Activated B cell treated with CpG ODN at 0.5 μM for 24 hours (primary cell): ENCODE measurements around the gene MGAT3. TPM values are rescaled to one million over a fixed set of nuclear protein-coding genes. Genes with fewer than 3 reads are reported as not detected.

ENCODE experiments used
- ATAC-seq: fragments of 200-7000 bp; cut with Tn5 transposase; one replicate; pipeline ENCODE4 v1.10.0; 2021; ENCODE audit warnings: low read depth, mild to moderate bottlenecking, moderate library complexity
- CTCF ChIA-PET: fragments of 350-600 bp; sonication (Branson Sonifier 250); formaldehyde crosslinking; loops from one replicate; lab custom pipeline; 2021; ENCODE audit warnings: antibody characterized with exemption; lab: Charles Lee
- POLR2A ChIA-PET: fragments of 350-600 bp; sonication (Branson Sonifier 250); formaldehyde crosslinking; loops from one replicate; lab custom pipeline; 2021; ENCODE audit warnings: antibody characterized with exemption; lab: Charles Lee
- DNase-seq: peaks from one replicate; pipeline ENCODE4 v3.0.0; 2022
- H3K27ac Mint-ChIP-seq: one replicate; pipeline ENCODE4 v1.8.0; 2020; ENCODE audit warnings: mixed read lengths
- H3K27me3 Mint-ChIP-seq: one replicate; pipeline ENCODE4 v1.8.0; 2021; ENCODE audit warnings: mixed read lengths
- H3K36me3 Mint-ChIP-seq: one replicate; pipeline ENCODE4 v1.8.0; 2021; ENCODE audit warnings: low read depth, mixed read lengths
- H3K4me1 Mint-ChIP-seq: one replicate; pipeline ENCODE4 v1.8.0; 2021; ENCODE audit warnings: mixed read lengths
- H3K4me3 Mint-ChIP-seq: one replicate; pipeline ENCODE4 v1.8.0; 2020; ENCODE audit warnings: mild to moderate bottlenecking, mixed read lengths
- H3K9me3 Mint-ChIP-seq: one replicate; pipeline ENCODE4 v1.8.0; 2020; ENCODE audit warnings: mixed read lengths
- CTCF ChIP-seq: fragments of 200-600 bp; IDR thresholded peaks from one replicate; pipeline ENCODE4 v1.8.0; 2022; ENCODE audit warnings: antibody characterized with exemption, mild to moderate bottlenecking
- intact Hi-C: fragments of 100-400 bp; cut with micrococcal nuclease; formaldehyde crosslinking; loops from one replicate; pipeline ENCODE4 v1.15.1; 2024
- total RNA-seq: library from RNA; stranded (reverse); gene quantifications from 2 replicates; pipeline ENCODE4 v1.2.3, GENCODE V29; 2022

Gene MGAT3
- total RNA-seq, 1 donor from 2014 or later = 43.4 TPM

- no peak for TF ChIP-seq CTCF
- intact Hi-C loops = no loop called here
- POLR2A ChIA-PET = no interaction called here
- Mint-ChIP-seq H3K27ac (no peak overlapping the region), H3K4me1 (peaks cover 23% of the 10 kb centered on the region), H3K9me3 (no peaks in the 10 kb centered on the region), H3K27me3 (no peaks in the 10 kb centered on the region), H3K36me3 (peaks cover 58% of the 10 kb centered on the region), H3K4me3 (no peak overlapping the region)
- DNase-seq = no peak
- no peak for ATAC-seq
- CTCF ChIA-PET = no interaction called here
These were observed 40.5 kb upstream of the MGAT3 start for GRCh38 chr22:39416319-39416718.

GRCh38 chr22:39417641-39418040 lies 39.2 kb upstream of the MGAT3 start:
- H3K27me3 Mint-ChIP-seq = no peaks in the 10 kb centered on the region
- no peak for DNase-seq
- intact Hi-C loops = no loop called here
- POLR2A ChIA-PET = no interaction called here
- H3K4me1 Mint-ChIP-seq = peaks cover 14% of the 10 kb centered on the region
- no peak overlapping the region for H3K4me3 Mint-ChIP-seq
- no peaks in the 10 kb centered on the region for H3K9me3 Mint-ChIP-seq
- CTCF ChIA-PET = no interaction called here
- no peak for ATAC-seq
- no peak overlapping the region for H3K27ac Mint-ChIP-seq
- no peak for TF ChIP-seq CTCF
- peaks cover 70% of the 10 kb centered on the region for H3K36me3 Mint-ChIP-seq

- POLR2A ChIA-PET = no interaction called here
- peaks cover 74% of the 10 kb centered on the region for H3K36me3 Mint-ChIP-seq
These were observed 38.1 kb upstream of the MGAT3 start for GRCh38 chr22:39418696-39419095.

GRCh38 chr22:39419096-39419495 lies 37.7 kb upstream of the MGAT3 start:
- ChIA-PET CTCF (interaction anchor here (1.5 kb wide), 1 partner anchor 110 kb away, joined by 3 read pairs; no protein-coding TSS in a partner anchor), POLR2A (no interaction called here)
- Mint-ChIP-seq H3K4me3 (no peak overlapping the region), H3K27ac (no peak overlapping the region), H3K27me3 (no peaks in the 10 kb centered on the region), H3K9me3 (peaks cover 3% of the 10 kb centered on the region), H3K4me1 (peaks cover 5% of the 10 kb centered on the region), H3K36me3 (peaks cover 78% of the 10 kb centered on the region)
- intact Hi-C loops = no loop called here
- TF ChIP-seq CTCF = no peak
- DNase-seq (no peak), ATAC-seq (no peak)

More at GRCh38 chr22:39418696-39419095, 38.1 kb upstream of the MGAT3 start:
- no peak for DNase-seq
- Mint-ChIP-seq H3K9me3 (no peaks in the 10 kb centered on the region), H3K27ac (no peak overlapping the region), H3K4me3 (no peak overlapping the region), H3K27me3 (no peaks in the 10 kb centered on the region), H3K4me1 (peaks cover 9% of the 10 kb centered on the region)
- intact Hi-C loops = no loop called here
- ATAC-seq = no peak
- no peak for TF ChIP-seq CTCF
- CTCF ChIA-PET = interaction anchor here (1.5 kb wide), 1 partner anchor 110 kb away, joined by 3 read pairs; no protein-coding TSS in a partner anchor

- intact Hi-C loops = no loop called here
- H3K4me1 Mint-ChIP-seq = no peaks in the 10 kb centered on the region
- H3K4me3 Mint-ChIP-seq = no peak overlapping the region
- peaks cover 3% of the 10 kb centered on the region for H3K9me3 Mint-ChIP-seq
- peaks cover 83% of the 10 kb centered on the region for H3K36me3 Mint-ChIP-seq
- POLR2A ChIA-PET = no interaction called here
- CTCF ChIA-PET = interaction anchor here (1.5 kb wide), 1 partner anchor 109 kb away, joined by 3 read pairs; no protein-coding TSS in a partner anchor
- DNase-seq = no peak
- H3K27me3 Mint-ChIP-seq = no peaks in the 10 kb centered on the region
- TF ChIP-seq CTCF = no peak
- no peak for ATAC-seq
- H3K27ac Mint-ChIP-seq = no peak overlapping the region
These were observed 36.9 kb upstream of the MGAT3 start for GRCh38 chr22:39419911-39420310.
